Stimulated activated CD4-positive, alpha-beta T cell treated with anti-CD3 and anti-CD28 coated beads, Interleukin-12 subunit alpha, Interleukin-12 subunit beta, amount 100 ng/mL, for 24 hours (primary cell): Measurements from ENCODE around the gene KIAA0232.
"Not testable (repeated sequence)": the region's sequence is repeated elsewhere in the genome, so short reads cannot be mapped to it uniquely, and the experiment has no call there.

Experiments
- DNase-seq, 2 experiments: peaks; one replicate each; pipeline ENCODE4 v3.0.0-alpha.2; 2020; ENCODE audit warnings: low read depth in 2 of 2

KIAA0232 gene

DNA sequence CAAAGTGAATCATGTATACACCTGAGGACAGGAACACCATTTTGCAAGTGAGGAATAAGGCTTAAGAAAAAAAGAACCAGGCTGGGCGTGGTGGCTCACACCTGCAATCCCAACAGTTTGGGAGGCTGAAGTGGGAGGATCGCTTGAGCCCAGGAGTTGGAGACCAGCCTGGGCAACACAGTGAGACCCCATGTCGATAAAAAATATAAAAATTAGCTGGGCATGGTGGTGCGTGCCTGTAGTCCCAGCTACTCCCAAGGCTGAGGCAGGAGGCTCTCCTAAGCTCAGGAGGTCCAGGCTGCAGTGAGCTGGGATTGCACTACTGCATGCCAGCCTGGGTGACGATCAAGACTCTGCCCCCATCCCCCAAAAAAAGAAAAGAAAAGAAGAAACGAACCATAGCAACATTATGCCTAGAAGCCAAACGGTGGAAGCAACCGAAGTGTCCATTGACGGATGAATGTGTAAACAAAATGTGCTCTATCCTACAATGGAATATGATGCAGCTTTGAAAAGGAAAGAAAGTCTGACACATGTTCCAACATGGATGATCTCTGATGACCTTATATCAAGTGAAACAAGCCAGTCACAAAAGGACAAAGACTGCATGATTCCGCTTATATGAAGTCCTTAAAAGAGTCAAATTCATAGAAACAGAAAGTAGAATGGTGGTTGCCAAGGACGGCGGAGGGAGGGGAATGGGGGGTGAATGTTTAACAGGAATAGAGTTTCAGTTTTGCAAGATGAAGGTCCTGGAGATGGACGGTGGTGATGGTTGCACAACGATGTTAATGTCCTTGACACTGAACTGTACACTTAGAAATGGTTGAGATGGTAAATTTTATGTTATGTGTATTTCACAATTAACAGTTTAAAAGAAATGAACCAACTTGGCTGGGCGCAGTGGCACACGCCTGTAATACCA, 8.6 kb upstream of the KIAA0232 start:
- DNase-seq: no peak

DNA sequence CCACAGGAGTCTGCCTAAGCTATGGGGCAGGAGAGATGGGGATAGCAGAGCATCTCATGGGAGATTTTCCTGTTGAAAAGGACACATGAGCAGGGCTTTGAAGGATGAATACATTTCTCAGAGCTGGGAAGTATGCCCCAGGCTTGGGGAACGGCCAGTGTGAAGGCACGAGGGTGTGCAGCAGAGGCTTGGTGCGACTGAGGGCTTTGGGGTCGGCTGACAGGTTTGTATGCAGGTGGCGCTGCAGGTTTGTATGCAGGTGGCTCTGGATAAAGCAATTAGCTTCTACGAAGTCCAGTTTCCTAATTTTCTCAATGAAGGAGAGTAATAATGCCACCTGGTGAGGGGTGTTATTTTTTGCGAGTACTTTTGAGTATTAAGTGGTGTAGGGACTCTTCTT, 6.8 kb upstream of the KIAA0232 start:
- DNase-seq: no peak

DNA sequence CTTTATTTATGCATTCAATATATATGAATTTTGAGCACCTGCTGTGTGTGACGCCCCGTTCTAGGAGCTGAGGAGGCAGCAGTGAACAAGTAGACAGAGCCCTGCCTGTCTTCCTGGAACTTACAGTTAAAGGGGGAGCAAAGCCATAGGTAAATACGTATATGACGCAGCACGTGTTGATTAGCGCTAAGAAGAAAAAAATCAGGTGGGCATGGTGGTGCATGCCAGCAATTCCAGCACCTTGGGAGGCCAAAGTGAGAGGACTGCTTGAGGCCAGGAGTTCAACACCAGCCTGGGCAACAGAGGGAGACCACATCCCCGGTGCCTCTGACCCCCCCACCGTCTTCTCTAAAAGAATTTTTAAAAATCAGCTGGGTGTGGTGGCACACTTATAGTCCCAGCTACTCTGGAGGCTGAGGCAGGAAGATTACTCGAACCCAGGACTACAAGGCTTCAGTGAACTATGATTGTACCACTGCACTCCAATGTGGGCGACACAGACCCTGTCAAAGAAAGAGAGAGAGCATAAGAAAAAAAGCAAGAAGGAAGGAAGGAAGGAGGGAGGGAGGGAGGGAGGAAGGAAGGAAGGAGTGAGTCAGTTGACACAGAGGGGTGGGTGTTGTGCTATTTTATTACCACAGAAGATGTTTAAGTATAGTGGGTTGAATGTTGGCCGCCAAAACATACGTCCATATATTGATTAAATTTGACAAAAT, 5.4 kb upstream of the KIAA0232 start:
- no peak for DNase-seq

DNA sequence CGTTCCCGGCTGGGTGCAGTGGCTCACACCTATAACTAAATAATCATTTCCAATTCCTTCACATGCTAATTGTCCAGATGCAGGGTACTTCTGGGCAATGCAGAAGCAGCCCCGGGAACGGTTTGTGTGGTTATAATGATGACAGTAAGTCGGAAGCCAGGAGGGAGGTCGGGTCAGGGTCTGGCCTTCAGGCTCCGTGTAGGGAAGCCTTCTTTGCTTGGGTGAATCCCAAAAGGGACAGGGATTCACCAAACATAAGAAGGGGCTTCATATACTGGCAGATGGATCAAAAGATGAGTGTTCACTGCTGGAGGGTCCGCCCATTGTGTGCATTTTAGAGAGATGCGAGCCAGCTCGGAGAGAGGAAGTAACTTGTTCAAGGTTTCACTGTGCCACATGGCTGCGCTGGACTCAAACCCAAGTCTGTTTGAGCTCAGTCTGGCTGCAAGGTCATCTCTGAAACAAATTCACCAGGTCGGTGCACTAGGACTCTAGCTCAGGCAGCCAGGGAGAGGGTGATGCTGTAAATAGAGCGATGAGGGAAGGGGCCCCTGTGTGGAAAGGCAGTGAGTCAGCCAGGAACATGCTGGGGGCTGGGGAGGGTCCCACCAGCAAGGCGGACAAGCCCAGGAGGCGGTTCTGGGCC, 4.8 kb upstream of the KIAA0232 start:
- no peak for DNase-seq

DNA sequence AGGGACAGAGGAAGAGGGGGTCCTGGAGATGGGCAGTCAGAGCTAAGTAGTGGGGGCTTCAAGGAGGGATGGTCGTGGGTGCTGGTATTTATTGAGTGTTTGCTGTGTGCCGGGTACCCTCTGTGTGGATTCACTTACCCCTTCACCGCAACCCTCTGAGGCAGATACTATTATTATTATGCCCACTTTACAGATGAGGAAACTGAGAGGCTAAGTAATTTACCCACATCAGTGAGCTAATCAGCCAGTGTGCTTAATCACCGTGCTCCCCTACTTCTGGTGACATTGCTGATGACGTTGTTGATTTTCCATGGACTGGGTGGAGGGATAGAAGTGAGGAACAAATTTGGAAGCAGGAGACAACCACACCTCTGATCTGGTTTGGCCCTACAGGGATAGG, 4.1 kb upstream of the KIAA0232 start:
- no peak for DNase-seq

DNA sequence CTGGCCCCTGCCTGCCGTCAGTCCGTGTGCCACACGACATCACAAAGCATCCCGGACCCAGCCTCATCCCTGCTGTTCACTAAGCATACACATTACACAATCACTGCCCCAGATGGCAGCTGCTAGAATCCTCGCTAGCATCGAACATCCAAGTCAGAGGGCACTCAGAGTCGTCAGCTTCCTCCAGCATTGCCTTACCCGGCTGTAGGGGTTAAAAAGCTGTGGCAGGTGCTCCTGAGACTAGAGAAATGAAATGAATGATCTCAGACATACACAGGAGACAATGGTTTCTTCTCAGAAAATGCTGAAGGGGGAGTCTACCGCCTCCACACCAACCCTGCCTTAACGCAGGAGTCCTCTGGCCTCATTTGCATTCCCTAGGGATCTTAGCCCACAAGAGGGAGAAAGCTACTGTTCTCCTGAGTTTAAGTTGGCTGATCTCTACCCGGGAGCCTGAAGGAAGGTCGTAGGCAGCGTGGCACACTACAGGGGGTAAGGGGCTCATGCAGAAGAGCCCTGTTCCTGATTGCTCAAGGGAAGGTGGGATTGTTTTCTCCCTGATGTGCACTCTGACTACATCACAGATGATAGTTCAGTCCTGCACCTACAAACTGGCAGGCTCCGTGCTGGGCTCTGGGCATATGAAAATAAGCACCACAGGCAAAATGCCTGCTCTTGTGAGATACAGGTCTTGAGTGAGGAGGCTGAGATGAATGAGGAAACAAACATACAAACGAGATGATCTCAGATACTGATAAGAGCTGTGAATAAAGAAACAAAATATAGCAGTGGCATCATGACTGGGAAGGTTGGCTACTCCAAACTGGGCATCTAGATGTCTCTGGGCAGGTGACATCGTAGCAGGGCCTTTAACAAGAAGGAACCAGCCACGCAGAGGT, 2.6 kb upstream of the KIAA0232 start:
- DNase-seq: no peak

DNA sequence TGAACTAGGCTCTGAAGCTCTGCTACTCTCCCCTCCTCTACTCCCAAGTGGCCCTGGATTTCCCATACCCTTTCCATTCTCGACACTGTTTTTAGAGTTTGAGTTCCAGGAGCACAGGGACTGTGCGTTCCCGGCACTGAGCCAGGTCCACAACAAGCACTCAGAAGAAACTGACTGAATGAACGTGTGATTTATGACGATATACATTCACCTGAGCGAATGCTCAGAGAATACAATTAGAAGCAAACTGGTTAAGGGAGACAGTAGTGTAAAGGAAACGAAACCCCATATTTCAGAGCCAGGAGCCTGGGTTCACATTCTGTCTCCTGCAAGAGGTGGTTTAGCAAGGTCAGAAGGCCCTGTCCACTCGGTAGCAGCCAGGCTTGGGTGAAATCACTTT, 1.4 kb upstream of the KIAA0232 start:
- no peak for DNase-seq

DNA sequence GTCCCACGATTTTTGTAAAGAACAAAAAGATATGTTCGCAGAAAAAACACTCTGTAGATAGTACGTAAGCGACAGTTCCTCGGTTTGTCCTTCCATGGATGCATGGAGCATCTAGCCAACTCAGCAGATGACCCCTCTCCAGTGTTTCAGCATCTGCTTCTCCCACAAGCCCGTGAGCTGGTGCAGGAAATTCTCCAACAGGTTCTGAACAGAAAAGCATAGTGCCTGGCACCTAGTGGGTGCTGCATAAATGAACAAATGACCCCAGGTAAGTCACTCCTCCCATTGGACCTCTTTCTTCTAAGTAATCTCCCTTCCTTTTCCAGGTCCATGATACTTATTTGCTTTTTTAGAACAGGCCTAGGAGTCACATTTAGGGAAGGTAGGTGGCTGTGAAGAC, 966 bp upstream of the KIAA0232 start:
- DNase-seq: no peak

DNA sequence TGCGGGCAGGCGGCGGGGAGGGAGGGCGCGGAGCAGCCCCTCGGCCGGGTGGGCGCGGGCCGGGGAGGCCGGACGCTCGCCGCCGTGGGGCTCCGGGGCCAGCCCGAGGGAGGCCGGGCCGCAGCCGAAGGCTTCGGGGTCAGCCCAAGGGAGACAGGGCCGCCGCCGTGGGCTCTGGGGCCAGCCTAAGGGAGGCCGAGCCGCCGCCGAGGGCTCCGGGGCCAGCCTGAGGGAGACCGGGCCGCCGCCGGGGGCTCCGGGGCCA, 251 bp downstream of the KIAA0232 start:
- DNase-seq: no peak

DNA sequence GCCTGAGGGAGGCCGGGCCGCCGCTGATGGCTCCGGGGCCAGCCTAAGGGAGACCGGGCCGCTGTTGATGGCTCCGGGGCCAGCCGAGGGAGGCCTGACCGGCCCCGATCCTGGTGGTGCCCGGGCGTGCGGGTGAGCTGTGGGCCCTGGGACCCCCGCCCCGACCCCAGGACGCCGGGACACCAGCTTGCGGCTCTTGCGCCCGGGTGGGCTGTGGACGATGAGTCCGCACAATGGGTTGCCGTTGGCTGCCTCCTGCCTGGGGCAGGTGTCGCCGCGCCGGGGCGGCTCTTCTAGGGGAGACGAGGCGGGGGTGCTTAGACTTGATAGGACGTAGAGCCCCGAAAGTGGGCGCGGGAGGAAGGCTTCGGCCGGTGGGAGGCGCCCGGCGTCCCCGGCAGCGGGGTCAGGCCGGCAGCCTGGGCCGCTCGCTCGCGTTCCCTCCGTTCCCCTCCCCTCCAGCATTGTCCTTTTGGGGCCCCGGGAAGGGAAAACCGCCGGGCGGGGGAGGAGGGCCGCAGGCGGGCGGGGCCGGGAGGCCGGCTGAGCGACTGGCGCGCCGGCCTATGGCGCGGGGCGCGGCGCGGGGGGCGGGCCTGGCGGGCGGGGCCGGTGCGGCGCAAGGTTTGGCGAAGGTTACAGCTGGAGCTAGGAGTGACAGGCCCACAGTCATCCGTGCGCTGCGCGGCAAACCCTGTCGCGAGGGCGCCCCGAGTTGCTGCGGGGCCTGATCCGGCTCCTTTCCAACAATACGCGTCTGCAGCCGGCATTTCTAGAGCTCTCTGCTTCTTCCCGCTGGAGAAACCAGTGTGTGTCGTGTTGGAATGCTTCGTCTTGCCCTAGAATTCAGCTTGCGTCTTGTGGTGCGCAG, 819 bp downstream of the KIAA0232 start:
- DNase-seq: peak; percentile 78 to 83

DNA sequence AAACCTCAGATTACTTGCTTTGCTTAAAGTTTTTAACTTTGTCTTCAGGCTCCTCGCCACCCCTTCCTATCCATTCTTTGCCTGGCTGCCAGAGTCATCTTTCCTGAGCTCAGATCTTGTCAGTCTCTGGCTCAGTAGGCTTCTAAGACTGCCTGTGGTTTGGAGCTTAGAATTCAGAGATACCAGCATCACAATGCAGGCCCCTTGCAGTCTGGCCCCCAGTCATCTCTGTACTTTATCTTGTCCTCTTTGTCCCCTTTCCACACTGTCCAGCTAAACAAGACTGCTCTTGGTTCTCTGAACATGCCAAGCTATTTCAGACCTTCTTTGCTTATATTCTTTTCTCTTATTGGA, 3.0 kb downstream of the KIAA0232 start:
- DNase-seq: no peak

DNA sequence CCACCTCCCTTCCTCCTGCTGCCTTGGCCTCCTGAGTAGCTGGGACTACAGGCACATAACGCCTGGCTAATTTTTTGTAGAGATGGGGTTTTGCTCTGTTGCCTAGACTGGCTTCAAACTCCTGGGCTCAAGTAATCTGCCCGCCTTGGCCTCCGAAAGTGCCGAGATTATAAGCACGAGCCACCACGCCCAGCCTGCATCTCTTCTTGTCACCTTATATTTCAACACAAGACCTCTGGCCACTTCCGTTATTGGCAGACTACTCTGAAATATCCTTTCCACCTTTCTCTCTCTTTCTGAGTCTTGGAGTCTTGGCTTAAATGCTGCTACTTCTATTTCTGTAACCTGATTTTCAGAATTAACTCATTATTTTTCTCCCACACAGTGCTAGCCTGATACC, 5.6 kb downstream of the KIAA0232 start:
- no peak for DNase-seq

DNA sequence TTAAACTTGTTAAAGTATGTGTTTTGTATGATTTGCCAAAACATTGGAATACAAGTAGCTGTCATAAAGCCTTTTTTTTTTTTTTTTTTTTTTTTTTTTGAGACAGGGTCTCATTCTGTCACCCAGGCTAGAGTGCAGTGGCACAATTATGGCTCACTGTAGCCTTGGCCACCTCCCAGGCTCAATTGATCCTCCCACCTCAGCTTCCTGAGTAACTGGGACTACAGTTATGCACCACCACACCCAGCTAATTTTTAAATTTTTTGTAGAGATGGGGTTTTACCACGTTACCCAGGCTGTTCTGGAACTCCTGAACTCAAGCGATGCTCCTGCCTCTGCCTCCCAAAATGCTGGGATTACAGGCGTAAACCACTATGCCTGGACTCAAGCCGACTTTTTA, 8.7 kb downstream of the KIAA0232 start:
- not testable (repeated sequence) for DNase-seq

DNA sequence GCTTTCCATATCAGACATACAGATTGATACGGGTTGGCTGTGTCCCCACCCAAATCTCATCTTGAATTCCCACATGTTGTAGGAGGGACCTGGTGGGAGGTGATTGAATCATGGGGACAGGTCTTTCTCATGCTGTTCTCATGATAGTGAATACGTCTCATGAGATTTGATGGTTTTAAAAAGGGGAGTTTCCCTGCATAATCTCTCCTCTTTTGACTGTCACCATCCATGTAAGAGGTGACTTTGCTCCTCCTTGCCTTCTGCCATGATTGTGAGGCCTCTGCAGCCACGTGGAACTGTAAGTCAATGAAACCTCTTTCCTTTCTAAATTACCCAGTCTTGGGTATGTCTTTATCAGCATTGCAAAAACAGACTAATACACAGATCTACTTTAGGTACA, 9.3 kb downstream of the KIAA0232 start:
- not testable (repeated sequence) for DNase-seq

DNA sequence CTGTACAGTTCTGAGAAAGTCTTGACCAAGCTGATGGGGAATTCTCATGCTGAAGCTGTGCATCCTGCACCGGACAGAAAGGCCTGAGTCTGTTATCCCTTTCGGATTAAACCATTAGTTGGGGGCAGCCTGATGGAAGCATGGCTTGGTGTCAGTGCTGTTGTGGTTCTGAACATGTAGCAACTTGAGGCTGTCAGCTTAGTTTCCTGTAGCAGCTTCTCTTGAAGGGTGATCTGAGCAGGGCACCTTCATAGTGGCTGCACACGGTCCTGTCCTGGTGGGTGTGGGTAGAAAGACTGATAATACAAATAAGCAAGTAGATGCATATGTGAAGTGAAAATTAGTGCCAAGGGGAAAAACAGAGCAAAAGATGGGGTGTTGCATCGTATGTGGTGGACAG, 11.7 kb downstream of the KIAA0232 start:
- no peak for DNase-seq

DNA sequence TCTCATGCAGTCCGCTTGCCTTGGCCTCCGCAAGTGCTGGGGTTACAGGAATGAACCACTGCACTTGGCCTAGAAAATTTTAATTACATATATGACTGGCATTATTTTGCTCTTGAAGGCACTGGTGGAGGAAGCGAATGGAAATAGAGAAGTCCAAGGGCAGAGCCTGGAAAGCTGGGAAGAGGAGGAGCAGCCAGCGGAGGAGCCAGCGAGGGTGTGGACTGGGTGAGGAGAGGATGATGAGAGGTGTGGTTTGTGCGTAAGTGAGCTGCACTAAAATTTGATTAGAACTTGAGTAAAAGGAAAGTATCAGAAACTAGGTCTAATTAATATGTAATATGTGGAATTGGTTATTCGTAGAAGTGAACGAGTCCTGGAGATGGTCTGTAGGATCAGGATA, 13.3 kb downstream of the KIAA0232 start:
- DNase-seq: no peak

DNA sequence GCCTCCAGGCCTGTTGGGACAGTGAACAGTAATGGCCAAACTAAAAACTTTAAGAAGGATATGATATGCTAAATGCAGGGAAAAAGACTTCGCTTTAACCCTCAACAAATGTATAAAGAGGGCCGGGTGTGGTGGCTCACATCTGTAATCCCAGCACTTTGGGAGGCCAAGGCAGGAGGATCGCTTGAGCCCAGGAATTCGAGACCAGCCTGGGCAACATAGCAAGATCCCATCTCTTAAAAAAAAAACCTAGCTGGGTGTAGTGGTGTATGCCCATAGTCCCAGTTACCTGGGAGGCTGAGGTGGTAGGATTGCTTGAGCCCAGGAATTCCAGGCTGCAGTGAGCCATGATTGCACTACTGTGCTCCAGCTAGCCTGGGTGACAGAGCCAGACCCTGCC, 14.8 kb downstream of the KIAA0232 start:
- DNase-seq: not testable (repeated sequence)

DNA sequence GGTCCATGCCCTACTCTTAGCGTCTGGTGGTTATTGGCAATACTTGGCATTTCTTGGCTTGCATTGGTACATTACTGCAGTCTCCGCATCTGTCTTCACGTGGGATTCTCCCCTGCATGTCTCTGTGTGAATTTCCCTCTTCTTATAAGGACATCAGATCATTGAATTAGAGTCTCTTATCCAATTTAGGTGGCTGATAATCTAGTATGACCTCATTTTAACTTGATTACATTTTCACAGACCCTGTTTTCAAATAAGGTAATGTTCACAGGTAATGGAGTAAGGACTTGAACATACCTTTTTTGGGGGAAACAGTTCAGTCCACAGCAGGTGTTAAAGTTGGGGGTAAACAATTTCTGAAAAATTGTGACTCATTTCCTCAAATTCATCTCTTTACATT, 16.6 kb downstream of the KIAA0232 start:
- no peak for DNase-seq

DNA sequence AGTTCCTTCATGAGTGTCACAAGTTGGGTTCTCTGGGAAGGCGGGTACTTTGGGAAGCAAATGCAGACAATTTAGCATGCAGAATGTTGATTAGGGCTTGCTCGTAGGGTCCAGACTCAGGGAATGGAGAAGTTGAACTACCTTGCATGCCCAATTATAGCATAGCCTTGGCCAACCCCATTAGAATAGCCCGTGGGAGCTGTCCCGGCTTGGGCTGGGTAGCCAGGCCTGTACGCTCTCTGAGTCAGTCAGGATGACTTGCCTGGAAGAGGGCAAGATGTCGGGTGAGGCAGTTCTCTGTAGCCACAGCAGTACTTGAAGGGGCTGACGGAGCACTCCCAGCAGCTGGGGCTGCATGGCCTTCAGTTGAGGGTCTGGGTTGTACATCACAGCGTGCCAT, 19.5 kb downstream of the KIAA0232 start:
- no peak for DNase-seq

DNA sequence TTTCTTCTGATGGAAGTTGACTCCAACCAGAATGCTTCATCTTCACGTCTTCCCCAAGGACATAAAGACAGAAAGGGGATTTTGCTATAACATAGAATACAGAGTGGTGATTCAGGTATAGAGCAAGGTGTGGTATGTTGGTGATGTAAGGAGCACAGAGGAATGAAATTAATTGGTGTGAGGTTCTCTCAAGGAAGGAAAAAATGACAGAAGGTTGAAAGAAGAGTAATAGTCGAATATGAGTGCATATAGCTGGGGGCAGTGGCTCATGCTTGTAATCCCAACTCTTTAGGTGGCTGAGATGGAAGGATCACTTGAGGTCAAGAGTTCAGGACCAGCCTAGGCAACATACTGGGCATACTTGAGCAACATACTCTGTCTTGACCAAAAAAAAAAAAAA, 20.1 kb downstream of the KIAA0232 start:
- no peak for DNase-seq

DNA sequence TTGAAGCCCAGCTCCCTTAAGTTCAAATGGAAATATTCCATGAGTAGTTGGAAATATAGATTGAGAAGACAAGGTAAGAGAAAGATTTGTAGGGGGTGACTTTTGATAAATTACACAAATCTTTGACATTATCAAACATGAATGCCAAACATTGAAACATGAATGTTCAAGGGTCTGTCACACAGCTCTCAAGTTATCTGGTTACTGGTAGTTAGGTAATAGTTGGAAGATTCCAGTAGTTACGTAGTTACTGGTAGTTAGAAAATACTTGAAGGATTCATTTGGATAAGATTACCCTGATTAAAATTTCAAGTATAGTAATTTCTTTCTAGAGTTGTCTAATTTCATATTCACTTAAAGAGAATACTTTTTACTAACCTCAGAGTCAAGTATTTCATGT, 20.7 kb downstream of the KIAA0232 start:
- DNase-seq: no peak
